Left cardiac atrium (tissue), 4 donors: ENCODE measurements around the gene PLPP4. TPM values are rescaled to one million over a fixed set of nuclear protein-coding genes. Genes with fewer than 3 reads are reported as not detected.
"Not testable (repeated sequence)": the region's sequence is repeated elsewhere in the genome, so short reads cannot be mapped to it uniquely, and the experiment has no call there.

Experiments
- ATAC-seq, 2 donors: fragments of 200-7000 bp; cut with Tn5 transposase; one replicate each; pipeline ENCODE4 v1.9.1; 2020; ENCODE audit warnings: mild to moderate bottlenecking in 2 of 2, moderate library complexity in 2 of 2
- DNase-seq: peaks from one replicate; pipeline ENCODE4 v3.0.0-alpha.2; 2020
- intact Hi-C, 2 donors: fragments of 100-400 bp; cut with DNase I; formaldehyde crosslinking; loops; one replicate each; pipeline versions ENCODE4 v1.14.1 to v1.15.1; 2022 to 2023
- total RNA-seq, 2 donors: library from RNA; stranded (reverse); fragmentation: NEBNext Ultra II Directional; extraction: Animal tissue kit (Norgen Biotek cat#: 25700); gene quantifications; one replicate each; pipeline ENCODE4 v1.2.1, GENCODE V29; 2021
- donor health status: DM: no; HTN: yes; CAD: no.
- donor health status: DM: no; HTN: yes; CAD: no; lungs with severe emphysema.
- donor health status: DM: yes; HTN: yes; CAD: no.
- donor health status: Dilated cardiomyopathy.

Gene PLPP4
- total RNA-seq, 2 donors from 2014 or later: not detected

GRCh38 chr10:120480065-120480600, 23.1 kb downstream of the PLPP4 start:
- ATAC-seq (no peak), DNase-seq (no peak)
- intact Hi-C loops: no loop called here

GRCh38 chr10:120480848-120481247, 23.8 kb downstream of the PLPP4 start:
- no peak for DNase-seq
- no peak for ATAC-seq
- intact Hi-C loops: no loop called here

GRCh38 chr10:120483006-120483405, 26.0 kb downstream of the PLPP4 start:
- DNase-seq (no peak), ATAC-seq (no peak)
- intact Hi-C loops: no loop called here

- no peak for DNase-seq
- intact Hi-C loops: no loop called here
- ATAC-seq: no peak
Measured at GRCh38 chr10:120483651-120484301, 26.7 kb downstream of the PLPP4 start.

DNA sequence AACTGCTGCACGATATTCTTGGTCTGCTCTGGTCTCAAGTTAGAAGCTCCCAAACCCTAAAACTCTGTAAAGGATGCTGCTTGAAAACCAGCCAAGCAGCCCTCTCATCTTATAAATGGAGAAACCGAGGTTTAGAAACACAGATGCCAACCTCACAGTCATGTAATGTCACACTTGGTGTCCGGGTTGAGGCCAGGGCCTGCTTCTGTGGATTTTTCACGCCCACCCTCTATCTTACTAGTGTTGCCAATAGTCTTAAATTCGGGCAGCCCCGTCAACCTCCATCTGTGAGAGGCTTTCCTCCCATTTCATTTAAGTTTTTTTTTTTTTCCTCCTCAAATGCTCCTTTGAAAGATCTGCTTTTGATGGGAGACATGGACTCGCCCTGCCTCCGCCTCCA, 28.9 kb downstream of the PLPP4 start:
- ATAC-seq: no peak
- intact Hi-C loops: no loop called here
- no peak for DNase-seq

GRCh38 chr10:120486671-120487205, 29.7 kb downstream of the PLPP4 start:
- DNase-seq (no peak), ATAC-seq (no peak)
- intact Hi-C loops: no loop called here

DNA sequence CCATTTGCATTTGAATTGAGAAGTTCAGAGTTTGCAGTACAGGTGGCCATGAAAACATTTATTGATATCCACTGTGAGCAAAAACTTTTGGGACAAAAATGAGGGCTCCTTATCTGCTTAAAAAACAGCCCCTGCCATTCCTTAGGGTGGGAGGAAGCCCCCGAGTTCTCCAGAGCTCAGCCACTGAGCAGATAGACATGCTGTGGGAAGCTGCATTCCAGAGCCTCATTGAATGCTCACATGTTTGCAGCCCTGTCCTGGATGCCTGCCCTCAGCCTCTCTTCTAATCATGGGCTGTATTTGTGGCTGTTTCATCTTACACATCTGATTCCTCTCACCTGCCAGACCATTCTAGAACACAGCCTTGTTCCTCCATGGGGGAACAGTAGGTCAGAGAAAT, 33.3 kb downstream of the PLPP4 start:
- no peak for ATAC-seq
- DNase-seq: no peak
- intact Hi-C loops: no loop called here

DNA sequence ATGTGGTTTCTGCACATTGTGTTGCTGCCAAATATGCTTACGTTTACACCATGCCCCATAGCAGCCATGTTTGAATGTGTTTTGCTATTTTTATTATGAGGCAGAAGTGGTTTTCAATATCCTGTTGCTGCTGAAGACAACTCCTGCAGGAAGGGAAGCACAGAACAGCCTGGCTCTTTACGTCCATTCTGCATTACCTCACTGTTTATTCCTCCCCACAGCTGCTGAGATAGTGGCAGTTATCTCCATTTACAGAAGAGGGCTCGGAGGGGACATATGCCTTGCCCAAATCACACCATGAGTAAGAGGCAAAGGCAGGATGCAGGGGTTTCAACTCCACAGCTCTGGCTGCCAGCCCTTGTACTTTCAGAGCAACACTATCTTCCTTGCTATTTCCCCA, 35.3 kb downstream of the PLPP4 start:
- no peak for DNase-seq
- ATAC-seq: no peak
- intact Hi-C loops: no loop called here

DNA sequence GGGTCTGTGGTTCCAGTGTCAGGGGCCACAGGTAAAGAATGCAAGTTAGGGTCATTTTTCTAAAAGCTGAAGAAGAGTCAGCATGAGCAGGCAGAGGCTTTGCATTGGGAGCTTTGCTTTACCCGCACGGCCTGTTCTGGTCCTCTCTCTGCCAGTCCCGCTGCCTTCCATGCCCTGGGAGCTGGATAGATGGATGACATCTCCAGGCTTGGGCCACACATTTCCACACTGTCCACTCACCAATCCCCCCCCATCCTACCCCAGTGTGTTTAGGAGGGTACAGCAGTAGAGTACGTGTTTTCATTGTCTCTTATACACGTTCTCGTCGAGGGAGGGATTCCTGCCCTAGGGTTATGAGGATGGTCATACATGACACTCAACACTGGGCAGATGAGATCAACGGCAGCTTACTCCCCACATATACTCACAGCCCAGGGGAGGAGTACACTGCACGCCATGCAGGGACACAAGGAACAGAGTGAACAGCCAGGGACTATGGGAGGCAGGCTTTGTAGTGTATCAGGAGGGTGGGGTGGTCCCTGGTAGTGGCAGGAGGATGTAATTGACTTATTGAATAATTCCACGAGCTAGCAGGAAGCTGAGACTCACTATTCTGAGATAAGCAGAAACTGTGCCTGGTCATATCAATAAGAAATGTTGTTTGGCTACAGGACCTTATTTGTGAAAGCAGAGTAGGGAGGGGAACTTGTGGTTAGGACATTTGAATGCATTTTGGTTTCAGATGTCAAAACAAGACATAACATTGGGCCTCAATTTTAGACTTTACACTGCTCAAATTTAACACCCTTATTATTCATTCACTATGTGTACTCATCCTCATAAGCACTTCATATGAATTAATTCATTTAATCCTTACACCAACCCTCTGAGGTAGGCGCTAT, 36.6 kb downstream of the PLPP4 start:
- DNase-seq (no peak), ATAC-seq (no peak)
- intact Hi-C loops: no loop called here

GRCh38 chr10:120494313-120494710, 37.3 kb downstream of the PLPP4 start:
- DNase-seq: no peak
- no peak for ATAC-seq
- intact Hi-C loops: no loop called here

- DNase-seq (no peak), ATAC-seq (no peak)
- intact Hi-C loops: no loop called here
Measured at GRCh38 chr10:120495226-120496009, 38.4 kb downstream of the PLPP4 start.

- no peak for DNase-seq
- ATAC-seq: no peak
- intact Hi-C loops: no loop called here
Measured at GRCh38 chr10:120499883-120500282, 42.9 kb downstream of the PLPP4 start.

GRCh38 chr10:120503689-120504088, 46.7 kb downstream of the PLPP4 start:
- ATAC-seq (no peak), DNase-seq (no peak)
- intact Hi-C loops: no loop called here

DNA sequence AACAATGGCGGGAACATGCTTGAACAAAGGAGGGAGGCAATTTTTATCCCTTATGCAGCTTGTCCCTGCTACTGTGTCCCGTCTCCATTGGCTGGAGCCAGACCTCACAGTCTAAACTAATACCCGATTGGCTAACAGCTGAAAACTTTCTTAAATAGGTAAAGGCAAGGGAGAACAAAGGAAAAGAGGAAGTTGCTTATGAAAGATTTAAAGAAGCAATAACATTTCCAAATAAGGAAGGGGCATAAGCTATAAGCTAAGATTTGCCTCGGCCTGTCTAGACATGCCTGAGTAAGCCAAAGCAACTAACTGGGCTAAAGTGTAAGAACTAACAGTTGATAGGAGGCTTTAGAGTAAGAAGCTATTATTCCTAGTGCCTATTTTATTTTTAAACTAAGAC, 47.2 kb downstream of the PLPP4 start:
- intact Hi-C loops, ATAC-seq, DNase-seq: not testable (repeated sequence)

GRCh38 chr10:120505056-120505455, 48.0 kb downstream of the PLPP4 start:
- intact Hi-C loops: no loop called here
- no peak for DNase-seq
- no peak for ATAC-seq

DNA sequence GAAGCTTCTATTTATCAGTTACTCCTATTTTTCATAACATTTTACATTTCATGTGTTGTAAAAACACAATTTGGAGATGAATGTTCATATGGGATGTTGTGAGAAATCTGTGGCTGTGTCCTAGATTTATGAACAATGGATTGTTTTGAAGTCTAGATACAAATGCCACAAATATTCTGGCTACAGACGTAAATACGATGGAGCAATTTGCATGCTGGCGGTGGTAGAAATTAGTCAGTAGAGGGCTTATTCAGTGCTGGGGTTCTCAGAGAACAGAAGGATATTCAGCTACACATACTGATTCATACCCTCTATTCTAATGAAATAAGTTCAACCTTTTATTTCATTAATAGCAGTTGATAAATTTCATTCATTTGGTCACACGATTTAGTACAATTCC, 48.8 kb downstream of the PLPP4 start:
- DNase-seq (no peak), ATAC-seq (no peak)
- intact Hi-C loops: no loop called here

- DNase-seq (no peak), ATAC-seq (no peak)
- intact Hi-C loops: no loop called here
Measured at GRCh38 chr10:120506674-120507073, 49.6 kb downstream of the PLPP4 start.

DNA sequence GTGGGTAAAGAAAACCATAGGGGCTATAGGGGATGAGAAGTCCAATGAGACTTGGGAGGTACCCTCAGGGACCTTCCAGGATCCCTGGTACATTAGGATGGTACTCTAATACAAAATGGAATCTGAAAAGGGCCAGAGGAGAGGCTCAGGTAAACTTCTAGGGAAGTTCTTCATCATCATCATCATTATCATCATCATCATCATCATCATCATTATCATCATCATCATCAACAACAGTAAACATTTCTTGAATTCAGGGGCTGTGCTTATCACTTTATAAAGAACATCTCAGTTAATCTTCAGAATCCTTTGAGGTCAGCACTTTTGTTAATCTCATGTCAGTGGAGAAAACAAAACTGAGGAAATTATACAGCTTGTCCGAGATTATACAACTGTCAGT, 50.1 kb downstream of the PLPP4 start:
- ATAC-seq: no peak
- DNase-seq: no peak
- intact Hi-C loops: no loop called here

GRCh38 chr10:120507651-120508050, 50.6 kb downstream of the PLPP4 start:
- DNase-seq (no peak), ATAC-seq (no peak)
- intact Hi-C loops: no loop called here

DNA sequence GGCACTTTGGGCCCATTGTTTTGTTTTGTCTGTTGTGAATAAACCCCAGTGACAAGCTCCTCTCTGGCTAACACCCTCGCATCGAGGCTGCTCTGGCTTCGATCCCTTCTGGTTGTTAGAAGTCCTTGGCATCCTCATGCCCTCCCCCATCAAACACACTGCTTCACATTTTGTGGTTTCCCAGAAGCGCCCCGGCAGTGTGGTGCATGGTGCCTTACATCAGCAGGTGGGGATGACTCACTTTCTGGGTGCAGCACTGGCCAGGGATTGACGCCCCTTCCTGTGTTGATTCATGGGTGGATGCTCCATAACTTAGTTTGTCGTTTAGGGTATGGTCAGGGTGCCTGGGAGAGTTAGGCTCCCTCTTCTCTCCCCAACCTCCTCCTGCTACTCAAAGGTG, 51.4 kb downstream of the PLPP4 start:
- DNase-seq: no peak
- no peak for ATAC-seq
- intact Hi-C loops: no loop called here
